B cell (primary cell): Measurements from ENCODE around the gene PRKCA. TPM values are rescaled to one million over a fixed set of nuclear protein-coding genes. Genes with fewer than 3 reads are reported as not detected.

ENCODE experiments used
- ATAC-seq: fragments of 200-7000 bp; cut with Tn5 transposase; one replicate; pipeline ENCODE4 v1.10.0; 2021; ENCODE audit warnings: low read depth, mild to moderate bottlenecking, moderate number of reproducible peaks, moderate library complexity
- CTCF ChIA-PET: fragments of 350-600 bp; sonication (Branson Sonifier 250); formaldehyde crosslinking; loops from one replicate; lab custom pipeline; 2021; ENCODE audit warnings: antibody characterized with exemption, inconsistent platforms; lab: Charles Lee
- POLR2A ChIA-PET: fragments of 350-600 bp; sonication (Branson Sonifier 250); formaldehyde crosslinking; loops from one replicate; lab custom pipeline; 2021; ENCODE audit warnings: antibody characterized with exemption; lab: Charles Lee
- DNase-seq: peaks from one replicate; pipeline ENCODE4 v3.0.0; 2013
- H2AFZ ChIP-seq: 2 replicates; pipeline ENCODE4 v1.6.1; 2012; ENCODE audit warnings: mild to moderate bottlenecking, low read depth, low read length; ENCODE audit not compliant: insufficient read depth, poor library complexity, severe bottlenecking
- H3K27ac ChIP-seq, 2 donors: 1 replicate in 1 of 2; 2 replicates in 1 of 2; pipeline ENCODE4 v1.5.1; 2012 to 2013; ENCODE audit warnings: low read length in 2 of 2, mild to moderate bottlenecking in 2 of 2, moderate library complexity in 1 of 2
- H3K27me3 ChIP-seq, 4 experiments: fragments of 200-600 bp in 1 of 4; sonication (generic) in 1 of 4; replicated peaks in 1 of 4; 1 replicate in 2 of 4; 2 replicates in 2 of 4; pipeline versions ENCODE4 v1.6.1 to v1.7.0; 2013 to 2016; ENCODE audit warnings: low read length in 3 of 4, mild to moderate bottlenecking in 2 of 4, mixed read lengths in 1 of 4, moderate library complexity in 1 of 4; ENCODE audit not compliant: insufficient read depth in 4 of 4, control insufficient read depth in 3 of 4; ENCODE audit errors: control extremely low read depth in 1 of 4
- H3K36me3 ChIP-seq, 2 experiments: replicated peaks in 1 of 2; 1 replicate in 1 of 2; 2 replicates in 1 of 2; pipeline versions ENCODE4 v1.6.1 to v1.7.1; 2013; ENCODE audit warnings: low read length in 1 of 2; ENCODE audit not compliant: insufficient read depth in 2 of 2, control insufficient read depth in 1 of 2; ENCODE audit errors: control extremely low read depth in 1 of 2, extremely low read depth in 1 of 2
- H3K4me1 ChIP-seq, 2 donors: fragments of 200-600 bp in 1 of 2; sonication (generic) in 1 of 2; 1 replicate in 1 of 2; 2 replicates in 1 of 2; pipeline versions ENCODE4 v1.5.1 to v1.6.1; 2013 to 2017; ENCODE audit warnings: low read length in 2 of 2; ENCODE audit not compliant: control insufficient read depth in 2 of 2, insufficient read depth in 2 of 2
- H3K4me2 ChIP-seq: replicated peaks from 2 replicates; pipeline ENCODE3; 2012; ENCODE audit warnings: mild to moderate bottlenecking, low read depth, low read length; ENCODE audit not compliant: poor library complexity, severe bottlenecking
- H3K4me3 ChIP-seq, 5 experiments: fragments of 200-600 bp in 1 of 5; sonication (generic) in 1 of 5; 1 replicate in 3 of 5; 2 replicates in 2 of 5; pipeline versions ENCODE4 v1.5.1 to v1.7.0; 2011 to 2016; ENCODE audit warnings: low read length in 4 of 5, mild to moderate bottlenecking in 4 of 5, low read depth in 2 of 5, control low read depth in 1 of 5, moderate library complexity in 1 of 5; ENCODE audit not compliant: insufficient read depth in 1 of 5; ENCODE audit errors: control extremely low read depth in 1 of 5, extremely low read depth in 1 of 5
- H3K79me2 ChIP-seq: fragments of 200-600 bp; sonication (generic); one replicate; pipeline ENCODE4 v1.6.0; 2016; ENCODE audit warnings: low read length; ENCODE audit not compliant: control insufficient read depth, insufficient read depth
- H3K9ac ChIP-seq: fragments of 200-600 bp; sonication (generic); 2 replicates; pipeline ENCODE4 v1.6.1; 2017; ENCODE audit warnings: mild to moderate bottlenecking, low read length, moderate library complexity
- H3K9me3 ChIP-seq, 3 donors: one replicate each; pipeline versions ENCODE4 v1.6.1 to v1.7.1; 2013; ENCODE audit warnings: low read length in 2 of 3; ENCODE audit not compliant: control insufficient read depth in 2 of 3, insufficient read depth in 1 of 3; ENCODE audit errors: control extremely low read depth in 1 of 3
- H4K20me1 ChIP-seq: 2 replicates; pipeline ENCODE4 v1.6.0; 2012; ENCODE audit warnings: mild to moderate bottlenecking, low read length; ENCODE audit not compliant: insufficient read depth, control insufficient read depth, poor library complexity, severe bottlenecking
- H3K27ac Mint-ChIP-seq: one replicate; pipeline ENCODE4 v1.8.0; 2021; ENCODE audit warnings: mixed read lengths
- H3K27me3 Mint-ChIP-seq: one replicate; pipeline ENCODE4 v1.8.0; 2021; ENCODE audit warnings: mixed read lengths
- H3K4me1 Mint-ChIP-seq: one replicate; pipeline ENCODE4 v1.8.0; 2021; ENCODE audit warnings: mixed read lengths
- H3K4me3 Mint-ChIP-seq: one replicate; pipeline ENCODE4 v1.8.0; 2021; ENCODE audit warnings: mixed read lengths
- H3K9me3 Mint-ChIP-seq: one replicate; pipeline ENCODE4 v1.8.0; 2022; ENCODE audit warnings: mixed read lengths; ENCODE audit not compliant: insufficient read depth
- CTCF ChIP-seq: fragments of 200-600 bp; IDR thresholded peaks from one replicate; pipeline ENCODE4 v1.8.0; 2022; ENCODE audit warnings: antibody characterized with exemption, mild to moderate bottlenecking
- EZH2 ChIP-seq: IDR thresholded peaks from 2 replicates; pipeline ENCODE4 v1.6.1; 2012; ENCODE audit warnings: borderline replicate concordance, low read depth, mild to moderate bottlenecking, moderate library complexity, low read length; ENCODE audit not compliant: insufficient read depth, poor library complexity, severe bottlenecking
- WGBS: methylation state at CpG from one replicate; pipeline ENCODE4 v1.1.5; 2013; ENCODE audit warnings: missing lambda C conversion rate; ENCODE audit not compliant: insufficient coverage; 5-methylcytosine and 5-hydroxymethylcytosine counted together
- intact Hi-C: fragments of 100-400 bp; cut with micrococcal nuclease; formaldehyde crosslinking; loops from one replicate; pipeline ENCODE4 v1.10.0; 2022
- polyA plus RNA-seq: library from polyadenylated mRNA; depleted of rRNA; stranded (reverse); fragments of >200 nt; gene quantifications from 2 replicates; pipeline ENCODE4 v1.2.3, GENCODE V29; 2012
- total RNA-seq, 2 donors: library from RNA; stranded (reverse); fragments of 120-200 nt in 1 of 2; gene quantifications; 1 replicate in 1 of 2; 2 replicates in 1 of 2; pipeline versions ENCODE4 v1.2.3 to v1.2.4, GENCODE V29; 2013 to 2022

PRKCA gene
- total and polyA plus RNA-seq, 2 donors (not counting 1 experiment from before 2014, with no cell fraction given) = 0.33 to 7.7 TPM

DNA sequence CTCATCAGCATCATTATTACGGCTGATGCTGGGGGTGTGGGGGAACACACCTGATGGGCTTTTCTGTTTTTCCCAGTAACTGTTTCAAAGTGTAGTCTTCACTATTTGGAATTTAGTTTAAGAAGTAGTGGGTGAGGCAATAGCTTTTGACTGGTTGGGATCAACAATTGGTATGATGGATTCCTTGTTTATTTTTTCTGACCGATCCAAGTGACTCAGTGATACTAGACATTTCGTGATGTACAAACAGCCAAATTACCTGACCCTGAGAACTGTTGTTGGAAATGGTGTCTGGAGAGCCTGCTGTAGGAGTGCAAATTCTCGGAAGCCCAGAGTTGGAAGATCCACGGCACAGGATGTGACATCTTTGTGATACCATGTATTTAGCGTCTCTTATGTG lies 204.2 kb downstream of the PRKCA start:
- no peaks in the 10 kb centered on the region for H3K9me3 Mint-ChIP-seq
- intact Hi-C loops = no loop called here
- 96% methylated on average over 4 of the region's 6 CpGs for WGBS
- no peak overlapping the region for H3K27ac Mint-ChIP-seq
- Histone ChIP-seq H2AFZ (no peak overlapping the region), H3K27ac (no peak overlapping the region), H3K4me3 (no peak overlapping the region), H3K36me3 (no peaks in the 10 kb centered on the region), H3K4me1 (no peaks in the 10 kb centered on the region), H3K79me2 (no peaks in the 10 kb centered on the region), H3K9me3 (no peaks in the 10 kb centered on the region), H3K27me3 (no peaks in the 10 kb centered on the region), H4K20me1 (no peaks in the 10 kb centered on the region), H3K9ac (no peak overlapping the region), H3K4me2 (no peak overlapping the region)
- H3K4me1 Mint-ChIP-seq = no peaks in the 10 kb centered on the region
- H3K27me3 Mint-ChIP-seq = no peaks in the 10 kb centered on the region
- no peak for ATAC-seq
- POLR2A ChIA-PET = no interaction called here
- TF ChIP-seq EZH2 = no peak
- CTCF ChIA-PET = no interaction called here
- no peak for DNase-seq
- H3K4me3 Mint-ChIP-seq = no peak overlapping the region

- Mint-ChIP-seq H3K9me3 (no peaks in the 10 kb centered on the region), H3K27me3 (no peaks in the 10 kb centered on the region), H3K4me3 (no peak overlapping the region), H3K27ac (no peak overlapping the region), H3K4me1 (no peaks in the 10 kb centered on the region)
- Histone ChIP-seq H3K4me1 (no peaks in the 10 kb centered on the region), H3K27ac (no peak overlapping the region), H2AFZ (no peak overlapping the region), H3K9me3 (no peaks in the 10 kb centered on the region), H3K36me3 (no peaks in the 10 kb centered on the region), H4K20me1 (no peaks in the 10 kb centered on the region), H3K79me2 (no peaks in the 10 kb centered on the region), H3K4me2 (no peak overlapping the region), H3K4me3 (no peak overlapping the region), H3K27me3 (no peaks in the 10 kb centered on the region), H3K9ac (no peak overlapping the region)
- no peak for ATAC-seq
- WGBS = 57% methylated on average over 3 of the region's 7 CpGs
- ChIA-PET CTCF (interaction anchor here (0.6 to 0.8 kb wide), 2 partner anchors 60 to 1135 kb away, joined by 3 to 4 read pairs; no protein-coding TSS in a partner anchor), POLR2A (no interaction called here)
- no peak for DNase-seq
- TF ChIP-seq EZH2 (no peak), CTCF (no peak)
- intact Hi-C loops = no loop called here
These were observed 204.9 kb downstream of the PRKCA start for GRCh38 chr17:66507103-66507923.
